NOMO-1 (cell line): ENCODE data around the gene SORCS2.

Experiments used
- DNase-seq, 2 experiments: peaks; one replicate each; lab custom pipeline; 2025; ENCODE audit not compliant: unreplicated experiment in 2 of 2; lab: John Stamatoyannopoulos, UW

The SORCS2 gene

DNA sequence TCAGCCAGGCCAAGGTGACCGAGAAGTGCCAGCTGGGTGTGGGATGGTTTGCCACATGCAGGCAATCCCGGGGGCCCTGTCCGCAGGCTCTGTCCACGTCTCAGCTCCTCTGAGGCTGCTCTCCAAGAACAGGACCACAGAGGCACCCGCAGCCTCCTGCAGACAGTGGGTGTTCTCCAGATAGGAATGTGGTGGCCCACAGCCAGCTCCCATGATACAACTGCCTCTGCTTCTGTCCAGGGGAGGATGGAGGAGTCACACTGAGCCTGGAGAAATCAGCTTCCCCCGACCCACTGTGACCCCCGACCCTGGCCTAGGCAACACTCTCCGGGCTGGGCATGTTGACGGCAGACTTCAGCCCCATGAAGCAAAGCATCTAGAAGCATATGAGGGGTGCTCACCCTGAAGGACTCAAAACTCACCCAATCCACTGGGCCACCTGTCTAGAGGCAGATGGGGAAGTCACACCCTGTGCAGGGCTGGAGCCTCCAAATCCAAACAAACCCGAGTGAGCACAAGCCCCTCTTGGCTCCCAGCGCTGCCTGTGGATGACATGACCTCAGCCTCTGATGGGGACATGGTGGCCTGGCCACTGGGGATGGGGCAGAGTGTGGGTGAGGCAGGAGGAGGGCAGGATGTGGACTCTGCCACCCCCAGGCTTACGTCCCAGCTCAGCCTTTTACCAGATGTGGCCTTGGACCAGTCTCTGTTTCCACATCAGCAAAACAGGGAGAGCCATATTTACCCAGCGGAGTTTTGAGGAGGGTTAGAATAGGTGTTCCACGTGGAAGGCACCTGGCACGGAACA is 140.1 kb downstream of the SORCS2 start:
- no peak for DNase-seq

DNA sequence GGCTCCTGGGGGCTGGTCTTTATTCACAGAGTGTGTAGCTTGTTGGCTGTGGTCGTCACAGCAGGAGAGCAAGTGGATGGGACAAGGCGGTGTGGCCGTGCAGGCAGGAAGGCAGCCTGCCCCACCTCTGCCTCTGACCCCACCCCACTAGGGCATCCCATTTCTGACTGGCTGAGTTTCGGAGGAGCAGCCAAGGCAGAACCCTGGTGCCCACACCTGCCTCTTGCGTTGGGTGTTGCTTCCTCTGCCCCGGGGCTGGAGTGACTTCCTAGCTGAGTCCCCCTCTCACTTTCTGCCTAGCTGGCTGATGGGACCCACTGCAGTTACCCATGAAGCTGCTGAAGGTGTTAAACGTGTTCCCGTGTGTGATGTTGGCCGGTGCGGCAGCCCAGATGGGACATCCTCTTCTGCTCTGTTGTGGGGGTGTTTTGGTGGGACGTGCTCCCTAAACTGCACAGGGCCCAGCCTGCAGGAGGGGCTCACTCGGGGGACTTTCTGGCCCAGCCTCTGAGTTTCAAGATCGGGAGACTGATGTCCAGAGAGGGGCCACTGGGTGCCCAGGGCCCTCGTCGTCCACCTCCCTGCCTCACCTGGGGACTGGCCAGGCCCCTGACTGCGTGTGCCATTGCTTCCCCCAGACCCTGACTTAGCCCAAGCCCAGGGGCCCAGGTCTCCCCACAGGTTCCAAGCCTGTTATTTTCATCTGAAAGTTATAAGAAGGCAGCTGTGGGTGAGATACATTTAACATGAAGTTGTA is 140.9 kb downstream of the SORCS2 start:
- no peak for DNase-seq

DNA sequence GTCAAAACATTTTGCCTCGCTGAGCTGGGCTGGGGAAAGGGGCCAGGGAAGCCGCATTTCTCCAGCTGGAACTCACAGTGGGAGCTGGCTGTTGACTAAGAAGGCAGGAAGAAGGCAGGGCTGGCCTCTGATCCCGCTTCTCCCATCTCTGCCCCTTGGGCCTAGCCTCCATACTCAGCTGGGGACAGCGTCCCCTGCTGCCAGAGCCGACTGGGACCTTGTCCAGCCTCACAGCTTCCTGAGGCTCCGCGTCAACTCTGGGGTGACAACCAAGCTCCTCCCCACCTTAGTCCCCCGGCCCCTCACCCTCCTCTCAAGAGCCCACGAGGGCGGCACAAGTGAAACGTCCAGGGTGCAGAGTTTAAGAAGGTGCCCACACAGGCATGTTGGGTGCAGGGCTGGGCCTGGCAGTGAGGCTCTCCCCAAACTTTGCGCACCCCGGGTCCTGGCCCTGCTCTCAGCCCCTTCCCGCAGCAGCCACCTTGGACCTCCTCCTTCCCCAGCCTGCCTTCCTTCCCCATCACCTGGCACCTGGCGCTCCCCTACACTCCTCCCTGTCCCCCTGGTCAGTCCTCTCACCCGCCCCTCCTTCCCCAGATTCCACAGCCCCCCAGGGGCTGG is 141.6 kb downstream of the SORCS2 start:
- DNase-seq: no peak

DNA sequence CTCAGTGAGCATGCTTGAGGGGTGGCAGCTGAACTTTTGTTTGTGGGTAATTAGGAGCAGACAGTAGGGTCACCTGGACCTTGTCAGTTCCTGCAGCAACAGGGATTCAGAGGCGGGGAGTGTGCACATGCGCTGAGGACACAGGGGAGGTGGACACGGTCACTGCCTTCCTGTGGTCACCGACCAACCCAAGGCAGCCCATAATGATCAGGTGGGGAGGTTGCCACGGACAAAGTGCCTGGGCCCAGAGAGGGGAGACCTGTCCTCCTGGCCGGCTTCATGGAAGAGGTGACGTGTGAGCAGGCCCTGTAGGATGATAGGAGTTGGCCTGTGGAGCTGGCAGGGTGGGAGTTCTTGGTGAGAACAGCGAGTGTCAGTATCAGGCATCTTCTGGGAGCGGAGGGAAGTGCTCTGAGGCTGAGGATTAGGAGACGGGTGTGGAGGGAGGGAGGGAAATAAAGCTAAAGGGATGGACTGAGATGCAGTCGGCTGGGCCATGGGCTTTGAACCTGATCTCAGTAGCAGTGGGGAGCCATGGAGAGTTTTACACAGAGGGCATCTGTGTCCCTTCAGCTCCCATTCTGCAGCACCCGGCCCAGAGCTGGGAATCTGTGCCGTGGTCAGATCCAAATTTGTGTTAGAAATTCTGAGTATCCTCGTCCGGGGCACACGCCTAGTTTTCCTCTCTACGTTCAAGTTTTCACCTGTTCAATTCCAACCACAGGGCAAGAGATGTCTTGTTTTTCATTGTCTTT is 142.4 kb downstream of the SORCS2 start:
- no peak for DNase-seq

DNA sequence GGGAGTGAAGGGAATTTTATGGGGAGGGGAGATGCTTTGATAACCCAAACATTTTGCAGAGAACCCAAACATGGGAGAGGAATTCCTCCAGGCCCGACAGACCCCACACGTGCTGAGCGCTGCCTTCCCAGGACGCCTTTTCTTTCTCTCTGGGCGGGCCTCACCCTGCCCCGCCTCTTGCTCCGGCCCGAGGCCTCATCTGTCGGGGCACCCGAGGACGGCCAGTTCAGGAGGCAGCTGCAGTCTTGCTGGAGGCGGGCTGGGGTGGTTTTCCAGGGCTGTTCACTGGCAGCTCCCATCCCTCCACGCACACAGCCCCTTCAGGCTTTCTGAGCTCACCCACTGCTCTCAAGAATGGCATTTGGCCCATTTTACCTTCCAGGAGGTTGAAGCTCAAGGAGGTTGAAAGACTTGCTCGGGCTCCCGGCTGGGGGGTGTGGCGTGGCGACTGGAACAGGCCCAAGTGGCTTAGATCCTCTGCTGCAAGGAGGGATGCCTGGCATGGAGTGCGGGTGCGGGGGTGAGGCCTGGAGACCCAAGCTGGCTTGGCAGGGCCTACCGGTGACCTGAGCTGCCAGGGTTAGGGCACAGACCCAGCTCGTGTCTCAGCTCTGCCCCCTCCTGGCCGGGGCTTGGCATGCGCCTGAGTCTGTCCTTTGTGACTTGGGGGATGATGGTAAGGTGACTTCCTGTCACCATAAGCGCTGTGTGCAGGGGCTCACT is 143.2 kb downstream of the SORCS2 start:
- DNase-seq: peak; percentile 27 to 54

DNA sequence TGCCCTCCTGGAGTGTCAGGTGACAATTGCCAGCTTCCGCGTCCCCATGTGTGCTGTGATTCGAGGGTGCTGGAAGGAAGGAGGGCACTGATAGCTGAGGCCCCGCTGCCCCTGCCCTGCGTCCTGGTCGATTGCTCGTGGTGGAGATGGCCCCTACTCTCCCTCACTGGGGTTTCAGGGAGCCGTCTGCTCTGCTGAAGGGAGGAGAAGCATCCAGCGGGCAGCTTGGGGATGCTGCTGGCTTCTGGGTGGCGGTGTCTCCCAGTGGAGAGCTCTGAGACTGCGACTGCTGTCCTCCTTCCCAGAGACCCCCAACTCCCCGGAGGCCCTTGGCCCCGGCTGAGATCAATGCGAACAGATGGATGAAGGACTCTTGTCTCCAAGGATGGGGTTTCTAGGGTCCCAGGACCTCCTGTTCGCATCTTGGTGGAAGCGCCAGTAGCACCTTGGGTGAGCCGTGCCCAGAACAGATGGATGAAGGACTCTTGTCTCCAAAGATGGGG is 143.8 kb downstream of the SORCS2 start:
- DNase-seq: no peak

DNA sequence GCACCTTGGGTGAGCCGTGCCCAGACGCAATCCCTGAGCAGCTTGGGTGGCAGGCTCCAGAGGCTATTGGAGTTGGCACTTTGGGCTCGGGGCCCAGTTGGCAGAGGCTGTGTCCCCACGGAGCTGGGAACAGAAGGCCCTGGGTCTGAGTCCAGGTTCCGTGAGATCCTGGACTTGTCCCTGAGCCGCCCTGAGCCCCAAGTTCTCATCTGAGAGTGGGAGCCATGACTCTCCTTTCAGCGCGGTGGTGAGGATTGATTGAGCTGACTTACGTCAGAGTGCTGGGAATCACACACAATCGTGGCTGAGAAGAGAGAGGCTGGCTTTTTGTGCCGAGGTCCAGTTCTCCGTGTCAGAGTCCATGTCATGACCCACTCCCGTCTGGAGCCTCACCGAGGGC is 144.4 kb downstream of the SORCS2 start:
- DNase-seq: no peak

DNA sequence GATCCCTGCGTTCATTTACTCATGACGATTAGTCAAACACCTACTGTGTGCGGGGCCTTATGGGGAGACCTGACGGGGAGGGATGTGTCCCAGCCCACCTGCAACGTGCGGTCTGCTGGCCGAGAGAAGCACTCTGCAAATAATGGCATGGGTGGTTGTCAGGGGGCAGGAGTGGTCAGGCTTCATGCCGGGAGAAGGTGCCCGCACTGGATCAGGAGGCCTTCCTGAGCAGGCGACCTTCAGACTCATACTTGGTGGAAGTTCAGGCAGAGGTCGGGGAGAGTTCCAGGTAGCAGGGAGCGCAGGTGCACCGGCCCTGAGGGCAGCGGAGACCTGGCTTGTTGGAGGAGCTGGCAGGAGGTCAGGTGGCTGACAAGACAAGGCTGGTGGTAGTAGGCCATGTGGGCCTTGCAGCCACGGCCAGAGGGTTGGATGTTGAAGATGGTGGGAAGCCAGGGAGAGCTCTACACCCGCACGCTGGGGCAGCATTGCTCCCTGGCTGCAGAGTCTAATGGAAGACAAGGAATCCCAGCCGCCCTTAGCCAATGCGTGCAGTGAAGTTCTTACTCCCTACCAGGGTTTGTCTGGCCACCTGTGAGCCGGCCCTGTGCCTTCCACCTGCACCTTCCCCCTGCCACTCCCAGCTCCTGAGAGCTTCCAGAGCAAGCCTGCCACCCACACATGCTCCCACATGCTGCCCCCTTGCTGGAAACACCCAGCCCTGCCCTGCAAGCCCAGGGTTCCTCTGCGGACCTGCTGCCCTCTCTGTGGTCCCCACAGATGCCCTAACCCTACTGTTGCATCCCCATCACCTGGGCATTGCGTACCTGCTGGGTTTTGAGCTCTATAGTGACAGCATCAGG is 145.1 kb downstream of the SORCS2 start:
- no peak for DNase-seq

DNA sequence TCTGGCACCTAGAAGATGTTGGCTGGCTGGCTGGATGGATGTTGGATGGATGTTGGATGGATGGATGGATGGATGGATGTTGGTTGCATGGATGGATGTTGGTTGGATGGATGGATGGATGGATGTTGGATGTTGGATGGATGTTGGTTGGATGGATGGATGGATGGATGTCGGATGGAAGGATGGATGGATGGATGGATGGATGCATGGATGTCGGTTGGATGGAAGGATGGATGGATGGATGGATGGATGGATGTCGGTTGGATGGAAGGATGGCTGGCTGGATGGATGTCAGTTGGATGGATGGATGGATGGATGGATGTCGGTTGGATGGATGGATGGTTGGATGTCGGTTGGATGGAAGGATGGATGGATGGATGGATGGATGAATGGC is 145.7 kb downstream of the SORCS2 start:
- DNase-seq: no peak

DNA sequence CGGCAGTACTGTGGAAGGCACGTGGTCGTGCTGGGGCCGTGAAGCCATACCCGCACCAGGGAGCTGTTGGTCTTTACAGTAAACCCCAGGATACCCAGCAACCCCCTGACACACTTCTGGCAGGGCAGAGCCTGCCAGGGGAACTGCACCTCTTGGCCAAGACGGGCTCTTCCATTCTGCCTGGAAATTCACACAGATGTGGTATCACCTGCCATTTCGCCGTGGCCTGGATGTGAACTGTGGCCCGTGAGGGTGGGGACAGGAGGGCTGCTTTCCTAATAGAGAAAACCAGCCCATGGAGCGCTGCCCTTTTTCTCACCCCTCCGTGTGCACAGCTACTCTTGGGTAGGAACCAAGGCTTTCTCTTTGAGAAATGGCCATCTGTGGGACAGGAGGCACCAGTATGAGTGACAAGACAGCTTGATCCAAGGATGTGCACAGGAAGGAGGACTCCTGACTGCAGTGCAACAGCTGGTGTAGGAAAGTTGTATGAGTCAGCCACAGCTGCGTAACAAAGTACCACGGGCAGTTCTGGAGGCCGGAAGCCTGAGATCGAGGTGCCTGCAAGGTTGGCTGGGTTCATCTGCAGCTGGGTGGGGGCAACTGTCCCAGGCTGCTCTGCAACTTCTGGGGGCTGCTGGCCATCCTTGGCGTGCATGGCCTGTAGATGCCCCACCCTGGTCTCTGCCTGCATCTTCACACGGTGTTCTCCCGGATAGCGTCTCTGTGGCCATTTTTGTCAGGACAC is 146.7 kb downstream of the SORCS2 start:
- DNase-seq: no peak

DNA sequence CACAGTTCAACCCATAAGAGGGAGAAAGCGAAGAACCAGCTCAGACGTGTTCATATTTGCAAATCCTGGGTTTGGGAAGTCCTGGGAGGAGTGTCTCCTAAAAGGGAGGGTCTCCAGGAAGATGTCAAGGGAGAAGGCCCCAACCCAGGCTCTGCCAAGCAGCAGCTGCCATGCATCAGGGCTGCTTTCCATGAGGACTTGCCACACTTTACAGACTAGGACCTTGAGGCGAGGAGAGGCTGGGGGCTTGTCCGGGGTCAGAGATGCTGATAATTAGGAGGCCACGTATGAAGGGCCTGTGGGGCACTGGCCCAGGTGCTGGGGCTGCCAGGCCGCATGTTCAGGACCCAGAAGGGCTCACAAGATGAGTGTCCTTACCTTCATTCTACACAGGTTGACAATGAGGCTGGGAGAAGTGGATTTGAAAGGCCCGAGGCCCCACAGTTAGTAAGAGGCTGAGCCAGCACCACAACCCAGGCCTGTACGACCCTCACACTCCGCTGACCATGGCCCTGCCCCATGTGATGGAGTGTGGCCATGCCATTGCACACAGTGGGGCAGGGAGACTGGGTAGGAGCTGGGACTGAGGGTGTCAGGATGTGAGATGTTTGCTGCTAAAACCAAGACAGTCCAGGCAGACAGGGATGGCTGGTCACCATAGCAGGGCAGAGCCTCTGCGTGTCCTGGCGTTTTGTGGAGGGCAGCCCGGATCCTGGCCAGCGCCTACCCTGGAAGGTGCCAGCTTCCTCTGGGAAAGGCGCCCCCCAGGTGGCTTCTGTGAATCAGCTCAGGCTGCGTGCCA is 147.6 kb downstream of the SORCS2 start:
- no peak for DNase-seq

DNA sequence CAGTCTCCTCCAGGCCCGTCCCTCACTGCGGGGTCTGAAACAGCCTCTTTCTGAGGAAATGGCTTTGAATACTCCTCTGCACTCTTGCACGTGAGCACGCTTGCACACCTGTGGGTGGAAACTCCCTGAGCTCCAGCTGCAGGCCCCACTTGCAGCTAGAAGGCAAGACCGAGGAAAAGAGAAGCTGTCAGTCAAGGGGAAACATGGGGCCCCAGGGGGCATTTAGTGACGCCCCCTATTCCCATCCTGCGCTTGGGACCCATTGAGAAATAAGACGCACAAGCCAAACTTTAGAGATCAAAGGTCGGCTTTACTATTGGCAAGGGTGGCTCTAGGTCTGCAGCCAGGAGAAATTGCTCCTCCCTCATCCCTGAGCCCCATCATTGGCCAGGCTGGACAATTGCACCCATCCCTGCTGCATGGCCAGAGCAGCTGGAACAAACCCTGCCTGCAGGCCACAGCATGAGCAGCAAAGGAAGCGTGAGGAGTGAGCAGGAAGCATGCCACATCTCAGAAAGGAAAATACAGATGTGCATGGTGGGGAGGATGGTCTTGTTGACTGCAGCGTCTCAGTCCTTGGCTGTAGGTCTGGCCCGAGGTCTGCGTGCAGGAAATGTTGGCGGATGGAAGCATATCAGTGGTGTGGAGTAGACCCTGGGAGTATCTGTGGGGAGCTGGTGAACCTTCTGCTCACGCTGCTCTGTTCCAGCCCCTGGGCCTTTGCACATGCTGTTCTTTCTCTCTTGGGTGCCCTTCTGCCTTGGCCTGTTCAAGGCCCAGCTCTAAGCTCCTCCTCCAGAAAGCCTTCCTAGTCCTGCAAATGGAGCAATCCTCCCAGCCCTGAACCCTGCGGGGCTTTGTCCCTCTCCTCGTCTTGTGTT is 148.5 kb downstream of the SORCS2 start:
- DNase-seq: no peak

DNA sequence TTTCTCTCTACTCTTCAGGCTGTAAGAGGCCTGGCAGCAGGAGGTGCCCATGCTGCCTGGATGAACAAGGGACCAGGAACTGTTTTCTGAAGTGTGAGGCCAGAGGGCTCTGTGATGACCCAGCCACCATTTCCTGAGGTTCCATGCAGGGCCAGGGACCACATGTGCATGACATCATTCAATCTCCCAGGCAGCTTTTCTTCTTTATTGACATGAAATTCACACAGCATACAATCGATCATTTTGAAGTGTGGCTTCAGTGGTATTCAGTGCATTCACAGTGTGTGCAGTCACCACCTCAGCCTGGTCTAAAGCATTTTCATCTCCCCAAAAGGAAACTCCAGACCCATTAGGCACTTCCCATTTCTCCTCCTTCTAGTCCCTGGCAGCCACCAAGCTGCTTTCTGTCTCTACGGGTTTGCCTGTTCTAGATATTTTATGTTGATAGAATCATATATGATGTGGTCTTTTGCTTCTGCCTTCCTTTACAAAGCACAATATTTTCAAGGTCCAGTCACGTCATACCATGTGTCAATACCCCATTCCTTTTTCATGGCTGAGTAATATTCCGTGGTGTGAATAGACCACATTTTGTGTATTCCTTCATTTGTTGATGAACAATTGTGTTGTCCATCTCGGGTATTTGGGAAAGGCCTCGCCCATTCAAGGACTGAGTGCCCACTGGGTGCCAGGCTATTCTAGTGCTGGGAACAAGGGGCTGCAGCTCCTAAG is 149.3 kb downstream of the SORCS2 start:
- no peak for DNase-seq

DNA sequence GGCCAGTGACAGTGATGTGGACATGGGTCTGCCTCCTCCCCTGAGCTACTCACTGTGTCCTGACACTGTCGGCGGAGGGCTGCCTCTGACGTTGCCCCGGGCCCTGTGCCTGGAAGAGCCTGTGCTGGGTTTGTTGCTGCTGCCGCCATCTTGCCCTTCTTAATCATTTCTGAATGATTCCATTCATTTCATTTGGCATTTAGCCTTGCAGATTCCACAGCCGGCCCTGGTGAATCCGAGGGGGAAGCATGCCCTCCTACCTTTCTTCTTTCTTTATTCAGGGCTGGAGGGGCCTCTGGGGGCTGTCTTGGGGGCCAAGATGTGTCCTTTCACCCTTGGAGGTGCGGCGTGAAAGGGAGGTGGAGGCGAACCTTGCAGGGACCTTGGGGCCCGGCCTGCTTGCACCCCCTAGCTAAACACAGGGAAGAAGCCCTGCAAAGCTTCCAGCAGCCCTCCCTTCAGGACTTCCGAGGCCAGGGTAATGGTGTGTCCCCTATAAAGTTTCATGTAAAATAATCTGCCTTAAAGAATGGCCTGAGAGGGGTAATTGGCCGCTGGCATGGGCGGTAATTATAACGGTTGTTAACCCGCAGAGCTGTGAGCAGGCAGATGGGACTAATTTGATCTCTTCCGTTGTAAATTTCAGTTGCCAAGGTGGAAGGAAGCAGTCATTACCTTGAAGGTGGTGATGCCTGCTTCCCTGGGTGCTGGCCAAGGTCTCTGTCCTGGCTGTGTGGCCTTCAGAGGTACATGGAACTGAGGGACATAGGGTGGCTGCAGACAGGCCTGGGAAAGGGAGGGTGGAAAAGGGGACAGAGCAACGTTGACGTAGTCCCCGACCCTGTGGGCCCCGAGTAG is 150.1 kb downstream of the SORCS2 start:
- no peak for DNase-seq

DNA sequence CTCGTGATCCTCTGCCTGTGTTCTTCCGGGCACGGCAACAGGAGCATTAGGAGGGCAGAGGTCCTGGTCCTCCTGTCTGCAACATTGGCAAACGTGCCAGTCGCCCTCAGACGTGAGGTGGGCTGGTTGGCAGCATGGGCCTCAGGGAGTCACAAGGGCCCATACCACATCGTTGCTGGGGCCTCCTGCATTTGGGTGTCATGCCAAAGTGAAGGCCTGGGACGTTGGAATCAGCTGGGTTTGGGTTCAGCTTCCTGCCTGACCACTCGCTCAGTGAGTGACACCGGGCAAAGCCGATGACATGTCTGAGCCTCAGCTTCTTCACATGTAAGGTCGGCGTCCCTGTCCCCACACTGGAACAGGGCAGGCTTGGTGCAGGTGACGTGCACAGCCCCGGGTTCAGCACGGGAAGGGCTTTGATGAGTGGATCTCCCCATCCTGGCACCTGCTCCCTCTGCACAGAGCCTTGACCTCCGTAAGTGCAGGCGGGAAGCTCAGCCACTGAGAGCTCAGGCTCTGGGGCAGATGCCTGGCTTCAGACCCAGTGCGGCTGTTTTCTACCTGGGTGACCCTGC is 150.8 kb downstream of the SORCS2 start:
- no peak for DNase-seq
